ENCODE data around the gene RNU5D-1. TPM values are rescaled to one million over a fixed set of nuclear protein-coding genes. Genes with fewer than 3 reads are reported as not detected.
"Not testable (repeated sequence)": the region's sequence is repeated elsewhere in the genome, so short reads cannot be mapped to it uniquely, and the experiment has no call there.

RNU5D-1 gene
- total RNA-seq, 2 donors from 2014 or later: not detected

- H3K27ac ChIP-seq: peak overlapping the region; percentile 81
Observed at GRCh38 chr1:44776730-44777068, 45.7 kb upstream of the RNU5D-1 start.

DNA sequence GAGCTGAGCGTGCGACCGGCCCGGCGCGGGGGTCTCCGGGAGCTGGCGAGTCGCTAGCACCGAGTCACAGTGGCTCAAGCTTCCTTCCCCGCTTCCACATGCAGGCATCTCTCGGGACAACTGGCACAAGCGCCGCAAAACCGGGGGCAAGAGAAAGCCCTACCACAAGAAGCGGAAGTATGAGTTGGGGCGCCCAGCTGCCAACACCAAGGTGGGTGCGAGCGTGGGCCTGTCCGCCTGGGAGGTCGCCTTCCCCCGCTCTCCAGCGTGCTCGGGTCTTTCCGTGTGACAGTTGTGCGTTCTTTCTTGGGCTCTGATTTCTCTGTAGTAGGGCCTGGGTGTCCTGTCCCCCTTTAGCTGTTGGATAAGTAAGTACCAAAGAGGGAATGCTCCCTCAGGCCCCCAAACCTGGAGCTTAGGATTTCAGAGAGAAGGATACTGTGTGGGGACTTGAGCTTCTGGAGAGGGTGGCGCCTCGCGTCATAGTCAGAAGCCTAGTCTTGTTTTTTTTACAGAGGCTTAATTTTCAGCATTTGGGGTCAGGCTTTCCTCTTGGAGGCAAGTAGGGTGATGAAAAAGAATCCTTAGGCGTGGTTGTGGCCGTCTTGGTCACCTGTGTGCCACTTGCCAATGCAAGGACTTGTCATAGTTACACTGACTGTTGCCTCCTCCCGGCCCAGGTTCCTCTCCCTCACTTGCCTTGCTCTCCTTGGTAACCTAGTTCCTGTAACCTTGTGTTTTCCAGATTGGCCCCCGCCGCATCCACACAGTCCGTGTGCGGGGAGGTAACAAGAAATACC lies 45.2 kb upstream of the RNU5D-1 start:
- DNase-seq: peak; percentile 38
- Histone ChIP-seq H3K36me3 (peaks cover 19% of the 10 kb centered on the region), H3K9ac (ENCODE audit: low read depth in 2 of 2, low read length in 2 of 2) (peak overlapping the region; percentile 92 to 95), H3K27ac (peak overlapping the region; percentile 81), H3K4me3 (peak overlapping the region; percentile 70), H3K9me3 (no peaks in the 10 kb centered on the region), H3K27me3 (no peaks in the 10 kb centered on the region), H3K4me1 (peaks cover 6% of the 10 kb centered on the region)
- TF ChIP-seq CTCF (IDR thresholded peaks at IDR 0.05): no peak
- intact Hi-C loops (cut with DNase I): no loop called here

More at GRCh38 chr1:44776730-44777068, 45.7 kb upstream of the RNU5D-1 start:
- Histone ChIP-seq H3K36me3 (peaks cover 19% of the 10 kb centered on the region), H3K4me1 (peaks cover 6% of the 10 kb centered on the region), H3K27me3 (no peaks in the 10 kb centered on the region), H3K4me3 (peak overlapping the region; percentile 70), H3K9me3 (no peaks in the 10 kb centered on the region), H3K9ac (ENCODE audit: low read depth in 2 of 2, low read length in 2 of 2) (peak overlapping the region; percentile 92 to 95)
- intact Hi-C loops (cut with DNase I): no loop called here
- no peak for TF ChIP-seq CTCF (IDR thresholded peaks at IDR 0.05)
- DNase-seq: no peak

- no peak for TF ChIP-seq CTCF (IDR thresholded peaks at IDR 0.05)
- peak within 1 kb of the TSS; percentile 70 for H3K4me3 ChIP-seq
- intact Hi-C loops (cut with DNase I): no loop called here
Observed at GRCh38 chr1:44775078-44775929, 44.3 kb upstream of the RNU5D-1 start, which contains the start of gene RPS8. Gene RPS8 (plus strand): TSS chr1:44775540. CDS start chr1:44775597, 57 bp downstream.

GRCh38 chr1:44766421-44766820 lies 35.5 kb upstream of the RNU5D-1 start:
- H3K27me3 ChIP-seq; H3K27ac ChIP-seq; H3K9me3 ChIP-seq; H3K4me3 ChIP-seq; DNase-seq; intact Hi-C loops (cut with DNase I); H3K9ac ChIP-seq (ENCODE audit: low read depth in 2 of 2, low read length in 2 of 2); H3K36me3 ChIP-seq; H3K4me1 ChIP-seq: not testable (repeated sequence)

More at GRCh38 chr1:44775078-44775929, 44.3 kb upstream of the RNU5D-1 start, which contains the start of gene RPS8:
- H3K9me3 ChIP-seq: no peaks in the 10 kb centered on the region
- DNase-seq: peak; percentile 95
- no peaks in the 10 kb centered on the region for H3K27me3 ChIP-seq
- peaks cover 19% of the 10 kb centered on the region for H3K36me3 ChIP-seq
- H3K4me1 ChIP-seq: peaks cover 6% of the 10 kb centered on the region
- peak within 1 kb of the TSS; percentile 92 to 95 for H3K9ac ChIP-seq (ENCODE audit: low read depth in 2 of 2, low read length in 2 of 2)
- H3K27ac ChIP-seq: peak within 1 kb of the TSS; percentile 81

GRCh38 chr1:44760876-44761275 lies 29.9 kb upstream of the RNU5D-1 start:
- DNase-seq: no peak
- Histone ChIP-seq H3K4me3 (no peak overlapping the region), H3K27me3 (no peaks in the 10 kb centered on the region), H3K27ac (no peak overlapping the region), H3K4me1 (no peaks in the 10 kb centered on the region), H3K36me3 (no peaks in the 10 kb centered on the region), H3K9ac (ENCODE audit: low read depth in 2 of 2, low read length in 2 of 2) (no peak overlapping the region), H3K9me3 (no peaks in the 10 kb centered on the region)
- intact Hi-C loops (cut with DNase I): no loop called here
- no peak for TF ChIP-seq CTCF (IDR thresholded peaks at IDR 0.05)
